GM18951 (cell line): ENCODE data around the gene PTGIR.
"Not testable (repeated sequence)": the region's sequence is repeated elsewhere in the genome, so short reads cannot be mapped to it uniquely, and the experiment has no call there.

Source experiments
- POLR2A ChIP-seq: IDR thresholded peaks from 4 replicates; pipeline ENCODE4 v1.6.1; 2011; ENCODE audit warnings: mild to moderate bottlenecking; ENCODE audit not compliant: insufficient read length, insufficient read depth; ENCODE audit errors: extremely low read depth
- in situ Hi-C: fragments of 300-500 bp; cut with MboI; formaldehyde crosslinking; loops from one replicate; pipeline ENCODE4 v1.12.0; 2022; ENCODE audit warnings: low sequenced_read_pairs, mixed read lengths, inconsistent platforms; ENCODE audit not compliant: unreplicated experiment

PTGIR gene

DNA sequence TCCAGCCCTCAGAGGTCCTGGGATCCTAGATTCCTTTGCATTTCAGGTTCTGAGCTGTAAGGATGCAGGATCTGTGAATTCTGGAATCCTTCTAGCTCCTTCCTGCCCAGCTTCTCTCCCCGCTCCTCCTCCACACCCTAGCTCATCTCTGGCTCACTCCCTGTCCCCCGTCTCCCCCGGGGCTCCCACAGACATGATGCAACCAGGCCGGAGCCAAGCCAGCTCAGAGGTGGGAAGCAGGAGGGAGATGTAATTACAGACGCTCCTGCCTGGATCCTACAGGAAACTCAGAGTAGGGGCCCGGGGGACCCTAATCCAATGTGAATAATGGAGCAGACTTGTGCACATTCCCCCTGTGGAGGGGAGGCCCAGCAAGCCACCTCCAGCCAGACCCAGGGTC is 6.6 kb upstream of the PTGIR start:
- in situ Hi-C loops: no loop called here
- TF ChIP-seq POLR2A: no peak

DNA sequence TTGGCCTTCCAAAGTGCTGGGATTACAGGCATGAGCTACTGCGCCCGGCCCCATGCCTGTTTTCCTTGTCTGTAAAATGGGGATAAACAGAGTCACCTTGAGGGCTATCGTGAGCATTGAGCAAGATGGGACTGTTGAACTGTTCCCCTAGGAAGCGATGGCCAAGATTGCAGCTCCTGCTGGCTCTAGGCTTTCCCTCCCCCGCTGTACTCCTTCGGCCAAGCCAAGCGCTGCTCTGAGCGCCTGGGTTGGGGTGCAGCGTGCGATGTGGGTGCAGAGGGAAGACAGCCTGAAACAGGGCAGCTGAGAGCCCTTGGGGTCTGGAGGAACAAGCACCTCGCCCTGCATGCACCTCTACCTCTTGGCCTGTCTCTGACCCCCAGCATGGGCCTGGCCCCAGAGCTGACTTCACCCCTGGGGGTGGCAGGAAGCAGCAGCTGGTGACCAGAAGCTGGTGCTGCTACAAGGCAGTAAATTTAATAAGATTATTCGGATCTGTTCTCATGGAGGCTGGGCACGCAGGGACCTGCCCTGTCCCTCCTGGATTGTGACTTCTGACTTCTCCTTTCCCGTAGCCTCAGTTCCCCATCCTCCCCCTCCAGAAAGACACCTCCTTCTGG is 5.8 kb upstream of the PTGIR start:
- in situ Hi-C loops: no loop called here
- TF ChIP-seq POLR2A: no peak

DNA sequence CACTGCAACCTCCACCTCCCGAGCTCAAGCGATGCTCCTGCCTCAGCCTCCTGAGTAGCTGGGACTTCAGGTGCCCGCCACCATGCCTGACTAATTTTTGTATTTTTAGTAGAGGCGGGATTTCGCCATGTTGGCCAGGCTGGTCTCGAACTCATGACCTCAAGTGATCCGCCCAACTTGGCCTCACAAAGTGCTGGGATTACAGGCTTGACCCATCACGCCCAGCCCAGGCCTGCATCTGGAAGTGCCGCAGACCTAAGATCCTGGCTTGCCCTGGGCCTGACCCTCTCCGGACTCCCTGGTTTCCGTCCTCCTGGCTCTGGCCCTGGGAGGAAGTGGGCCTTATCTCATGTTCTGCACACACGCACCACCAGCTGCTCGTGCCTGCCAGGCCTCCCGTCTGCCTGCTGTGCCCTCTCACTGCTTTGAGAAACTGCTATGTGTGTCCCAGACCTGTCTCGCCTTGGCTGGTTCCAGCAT is 4.7 kb upstream of the PTGIR start:
- in situ Hi-C loops: no loop called here
- TF ChIP-seq POLR2A: no peak

DNA sequence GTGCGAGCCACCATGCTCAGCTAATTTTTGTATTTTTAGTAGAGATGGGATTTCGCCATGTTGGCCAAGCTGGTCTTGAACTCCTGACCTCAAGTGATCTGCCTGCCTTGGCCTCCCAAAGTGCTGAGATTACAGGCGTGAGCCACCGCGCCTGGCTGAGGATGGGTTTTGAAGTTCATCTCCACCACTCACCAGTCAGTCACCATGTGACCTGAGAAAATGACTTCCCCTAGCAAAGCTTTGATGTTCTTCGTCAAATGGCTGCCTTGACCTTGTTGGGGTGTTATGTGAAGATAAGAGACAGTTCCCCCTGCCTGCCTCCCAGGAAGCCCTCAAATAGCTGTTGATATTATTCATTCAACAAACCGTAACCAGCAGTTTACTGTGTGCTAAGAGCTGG is 4.1 kb upstream of the PTGIR start:
- in situ Hi-C loops: not testable (repeated sequence)

DNA sequence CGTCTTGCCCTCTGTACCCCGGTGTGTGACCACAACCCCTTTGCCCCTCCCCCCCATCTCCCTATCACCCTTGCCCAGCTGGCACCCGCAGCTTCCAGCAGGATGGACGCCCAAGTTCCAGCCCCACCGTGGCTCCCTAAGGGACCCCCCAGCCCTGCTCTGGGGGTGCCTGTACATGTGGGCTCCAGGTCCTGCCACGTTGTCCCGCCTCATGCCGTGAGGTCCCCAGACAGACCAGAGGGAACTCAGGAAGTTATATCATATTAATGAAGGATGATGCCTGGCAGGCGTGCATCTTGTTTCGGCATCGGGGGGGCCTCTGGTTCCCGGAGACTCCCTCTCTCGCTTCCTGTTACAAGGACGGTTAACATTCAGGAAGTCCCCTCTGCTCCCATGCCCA is 1.6 kb upstream of the PTGIR start:
- TF ChIP-seq POLR2A: no peak
- in situ Hi-C loops: no loop called here

DNA sequence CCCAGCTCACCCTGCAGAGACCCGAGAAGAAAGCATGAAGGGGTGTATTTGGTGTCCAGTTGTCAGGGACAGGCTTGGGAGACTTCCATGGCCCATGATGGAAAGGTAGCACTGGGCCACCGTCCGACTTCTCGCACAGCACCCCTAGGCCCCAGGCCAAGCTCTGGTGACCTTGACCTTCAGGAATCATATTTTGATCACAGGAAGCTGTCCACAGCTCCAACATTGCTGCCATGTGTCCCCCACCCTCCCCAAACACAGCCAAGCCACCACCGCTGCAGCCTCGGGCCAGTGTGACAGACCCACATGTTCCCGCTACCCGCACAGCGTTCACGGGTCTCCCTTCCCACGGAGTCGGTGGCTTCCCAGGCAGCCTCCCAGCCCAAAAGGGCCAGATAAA is 842 bp upstream of the PTGIR start:
- no peak for TF ChIP-seq POLR2A
- in situ Hi-C loops: no loop called here

DNA sequence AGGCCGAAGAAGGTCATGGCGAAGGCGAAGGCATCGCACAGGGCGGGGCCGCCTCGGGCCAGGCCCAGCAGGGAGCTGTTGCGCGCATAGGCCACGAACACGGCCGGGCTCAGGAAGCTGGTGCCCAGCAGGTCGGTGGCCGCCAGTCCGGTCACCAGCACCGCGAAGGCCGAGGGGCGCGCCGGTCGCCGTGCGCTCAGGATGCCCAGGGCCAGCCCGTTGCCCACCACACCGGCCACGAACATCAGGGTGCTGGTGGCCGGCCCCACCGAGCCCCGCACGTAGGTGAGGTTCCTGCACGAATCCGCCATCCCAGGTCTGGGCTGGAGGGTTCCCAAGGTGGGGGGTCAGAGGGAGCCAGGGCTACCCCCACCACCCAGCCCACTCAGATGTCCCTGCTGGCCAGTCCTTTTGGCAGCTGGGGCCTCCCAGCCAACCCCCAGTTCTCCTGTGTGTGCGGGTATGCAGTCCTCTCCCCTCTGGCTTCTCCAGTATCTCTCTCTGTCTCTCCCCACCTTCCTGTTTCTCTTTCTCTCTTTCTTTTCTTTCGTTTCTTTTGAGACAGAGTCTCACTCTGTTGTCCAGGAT is 880 bp downstream of the PTGIR start:
- in situ Hi-C loops: no loop called here
- TF ChIP-seq POLR2A: no peak

DNA sequence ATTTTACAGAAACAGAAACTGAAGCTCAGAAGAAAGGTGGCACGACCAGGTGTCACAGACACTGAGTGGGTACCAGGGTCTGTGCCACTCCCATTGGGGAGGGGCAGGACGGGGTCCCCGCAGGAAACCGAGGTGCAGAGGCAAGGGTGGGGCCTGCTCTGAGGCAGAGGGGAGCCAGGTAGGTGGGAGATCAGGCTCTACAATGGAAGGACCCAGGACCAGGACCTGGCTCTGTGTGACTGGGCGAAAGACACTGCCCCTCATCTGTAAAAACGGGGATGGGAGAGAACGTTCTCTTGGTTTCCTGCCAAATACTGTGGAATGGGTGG is 2.8 kb downstream of the PTGIR start:
- in situ Hi-C loops: no loop called here
- no peak for TF ChIP-seq POLR2A

DNA sequence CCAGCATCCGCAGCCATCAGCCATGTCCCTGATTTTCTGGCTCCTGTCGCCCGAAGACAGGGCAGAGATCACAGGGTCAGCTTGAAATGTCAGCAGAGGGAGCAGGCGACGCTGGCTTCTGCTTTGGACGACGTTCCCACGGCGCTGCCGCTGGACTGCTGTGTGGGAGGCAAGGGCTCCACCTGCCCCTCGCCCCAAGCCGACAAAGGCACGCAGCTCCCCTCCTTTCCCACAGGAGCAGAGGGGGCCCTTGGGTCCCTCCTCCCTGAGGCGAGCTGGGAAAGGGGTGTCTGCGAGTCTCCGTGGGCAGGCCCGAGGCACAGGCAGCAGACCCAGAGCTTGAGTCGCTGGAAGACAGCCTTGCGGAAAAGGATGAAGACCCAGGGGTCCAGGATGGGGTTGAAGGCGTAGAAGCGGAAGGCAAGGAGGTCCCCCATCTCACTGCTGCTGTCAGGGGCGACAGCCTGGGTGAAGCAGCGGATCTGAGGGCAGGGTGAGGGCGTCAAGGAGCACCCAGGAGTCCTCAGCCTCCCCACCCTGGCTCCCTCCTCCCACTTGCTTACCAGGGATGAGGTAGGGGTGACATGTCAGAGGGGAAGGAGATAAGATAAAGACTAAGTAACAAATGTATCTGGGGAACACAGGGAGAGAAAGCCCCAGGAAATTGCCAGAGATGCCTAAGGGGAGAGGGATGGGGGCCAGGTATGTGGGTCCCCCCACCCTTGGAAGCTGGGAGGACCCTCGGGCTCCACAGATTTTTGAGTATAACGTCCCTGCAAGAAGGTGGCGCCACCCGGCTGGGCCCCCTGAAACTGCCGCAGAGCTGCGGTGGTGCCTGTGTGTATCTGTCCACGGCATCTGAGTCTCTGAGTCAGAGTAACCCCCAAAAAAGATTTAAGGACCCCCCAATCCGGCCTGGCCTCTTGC is 3.4 kb downstream of the PTGIR start:
- in situ Hi-C loops: no loop called here
- TF ChIP-seq POLR2A: no peak

DNA sequence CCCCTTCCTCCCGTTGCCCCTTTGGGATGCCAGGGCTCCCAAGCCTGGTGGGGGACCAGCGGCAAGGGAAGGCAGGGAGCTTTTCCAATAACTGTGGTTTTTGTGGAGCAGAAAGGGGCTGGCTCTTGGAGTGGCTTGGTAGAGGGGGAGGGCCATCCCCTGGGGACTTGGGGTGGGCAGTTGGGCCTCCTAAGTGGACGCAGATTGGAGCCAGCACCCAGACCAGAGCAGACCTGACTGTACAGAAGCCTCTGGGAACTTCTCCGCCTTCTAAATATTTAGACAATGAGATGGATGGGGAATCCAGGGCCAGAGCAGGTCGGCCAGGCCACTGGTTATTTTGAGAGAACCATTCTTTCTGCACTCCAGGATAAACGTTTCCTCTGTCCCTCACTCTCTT is 4.2 kb downstream of the PTGIR start:
- TF ChIP-seq POLR2A: no peak
- in situ Hi-C loops: no loop called here

DNA sequence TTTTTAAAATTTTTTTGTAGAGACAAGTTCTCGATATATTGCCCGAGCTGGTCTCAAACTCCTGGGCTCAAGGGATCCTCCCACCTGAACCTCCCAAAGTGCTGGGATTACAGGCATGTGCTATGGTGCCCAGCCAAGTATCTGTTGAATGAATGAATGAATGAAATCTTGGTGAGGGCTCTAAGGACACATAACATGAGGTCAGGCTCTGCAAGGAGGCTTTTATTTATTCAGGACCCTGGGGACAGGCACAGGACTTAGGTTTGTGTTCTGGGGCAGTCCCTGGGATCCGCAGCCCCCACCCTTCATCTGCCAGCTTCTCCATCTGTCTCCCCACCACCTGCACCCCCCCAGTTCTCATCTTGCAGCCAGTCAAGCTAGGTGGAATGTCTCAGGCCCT is 4.6 kb downstream of the PTGIR start:
- no peak for TF ChIP-seq POLR2A
- in situ Hi-C loops: no loop called here

DNA sequence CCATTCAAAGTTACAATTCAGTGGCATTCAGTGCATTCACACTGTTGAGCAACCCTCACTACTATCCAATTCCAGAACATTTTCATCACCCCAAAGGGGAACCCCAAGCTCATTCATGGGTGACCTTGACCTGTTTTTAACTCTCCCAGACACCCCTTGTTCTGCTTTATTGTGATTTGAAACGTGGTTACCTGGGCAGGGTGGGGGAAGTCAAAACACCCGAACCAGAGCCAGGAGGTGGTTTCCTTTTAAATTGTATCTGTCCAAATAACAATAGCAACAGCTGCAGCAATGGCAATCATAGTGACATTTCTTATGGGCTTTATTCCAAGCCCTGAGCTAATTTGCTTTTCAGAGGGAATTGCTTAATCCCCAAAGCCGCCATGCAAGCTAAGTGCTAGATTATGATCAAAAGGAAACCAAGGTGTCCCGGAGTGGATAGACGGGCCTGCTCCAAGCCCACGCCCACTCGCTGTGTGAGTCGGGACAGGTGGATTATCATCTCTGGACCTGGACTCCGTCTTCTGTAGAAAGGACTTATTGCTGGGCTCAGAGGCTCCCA is 6.1 kb downstream of the PTGIR start:
- no peak for TF ChIP-seq POLR2A
- in situ Hi-C loops: no loop called here

DNA sequence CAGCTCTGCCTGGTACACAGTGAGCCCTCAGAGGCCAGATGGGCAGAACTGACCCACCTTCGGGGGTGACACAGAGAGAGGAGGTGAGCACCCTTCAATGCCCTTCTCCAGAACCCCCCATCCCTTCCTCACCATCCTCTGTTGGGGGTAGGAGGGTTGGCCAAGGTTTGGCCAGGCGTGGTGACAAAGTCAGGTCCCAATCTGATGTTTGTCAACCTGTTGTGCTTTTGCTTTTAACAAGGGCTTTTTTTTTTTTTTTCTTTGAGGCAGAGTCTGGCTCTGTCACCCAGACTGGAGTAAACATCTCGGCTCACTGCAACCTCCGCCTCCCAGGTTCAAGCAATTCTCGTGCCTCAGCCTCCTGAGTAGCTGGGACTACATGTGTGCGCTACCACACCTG is 7.3 kb downstream of the PTGIR start:
- TF ChIP-seq POLR2A: no peak
- in situ Hi-C loops: no loop called here
